Measurements from ENCODE around the gene COL21A1. TPM values are rescaled to one million over a fixed set of nuclear protein-coding genes. Genes with fewer than 3 reads are reported as not detected.

COL21A1 gene
- total and polyA plus RNA-seq, 2 of the 4 experiments (the other 2 are of a cell fraction), result 0.05 TPM; not detected in 1

DNA sequence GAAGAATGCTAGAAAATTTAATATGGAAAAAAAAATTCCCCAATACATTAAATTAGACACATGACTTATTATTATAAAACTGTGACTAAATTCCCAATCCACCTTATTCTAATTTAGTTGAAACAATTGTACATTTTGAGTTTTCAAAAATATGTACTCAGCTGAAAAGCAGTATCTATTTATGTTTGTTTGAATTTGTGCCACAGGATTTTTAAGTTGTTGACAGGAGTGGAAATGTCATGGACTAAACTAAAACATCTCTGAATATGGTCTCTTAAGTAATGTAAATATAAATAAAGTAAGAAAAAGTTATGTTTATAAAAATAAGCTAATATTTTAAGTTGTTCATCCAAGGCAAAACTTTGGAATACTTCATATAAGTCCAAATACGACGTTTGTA lies 86.9 kb downstream of the COL21A1 start:
- no peaks in the 10 kb centered on the region for H4K20me1 ChIP-seq (ENCODE audit: insufficient read depth, low read length)
- H3K4me1 ChIP-seq (ENCODE audit: control insufficient read depth, insufficient read depth, low read length), result no peaks in the 10 kb centered on the region; the same call in 1 of the 2 replicates
- no peaks in the 10 kb centered on the region for H3K9me1 ChIP-seq (ENCODE audit: insufficient read depth, low read length)
- no TSS peak for BruUV-seq (replicated peaks)
- DNase-seq (no peak), ATAC-seq (ENCODE audit: low read depth) (no peak)
- no peak overlapping the region for H3K27ac ChIP-seq (ENCODE audit: insufficient read depth, low read length)
- H2AK9ac ChIP-seq (replicated peaks; ENCODE audit: low read depth, low read length, poor library complexity), result no peak overlapping the region
- H3K4me3 ChIP-seq (ENCODE audit: insufficient read depth, low read depth, low read length), result no peak overlapping the region
- no peak overlapping the region for H3K23ac ChIP-seq (ENCODE audit: low read depth, low read length)
- H3K56ac ChIP-seq (ENCODE audit: extremely low read depth, insufficient read depth, low read length), result no peak overlapping the region
- WGBS, 2 experiments (ENCODE audit: extremely low coverage in 2 of 2, insufficient read length in 1 of 2), result no CpG with 5 or more reads among the region's 2 CpGs
- no peaks in the 10 kb centered on the region for H3K9me3 ChIP-seq (ENCODE audit: control insufficient read depth, insufficient read depth, low read length)
- H3K18ac ChIP-seq (ENCODE audit: low read depth, low read length), result no peak overlapping the region
- intact Hi-C loops (cut with micrococcal nuclease), result no loop called here
- no peak overlapping the region for H4K8ac ChIP-seq (ENCODE audit: low read depth in 2 of 2, low read length in 2 of 2)
- H3K9ac ChIP-seq (ENCODE audit: low read depth, low read length), result no peak overlapping the region
- no peak overlapping the region for H4K5ac ChIP-seq (ENCODE audit: low read depth, low read length)
- in situ Hi-C loops (cut with MboI; ENCODE audit: low sequenced_read_pairs), result no loop called here
- no peak overlapping the region for H4K91ac ChIP-seq (ENCODE audit: insufficient read depth, low read depth, low read length)
- no peak overlapping the region for H2AK5ac ChIP-seq (ENCODE audit: low read depth, low read length)
- TF ChIP-seq RCOR1 (IDR thresholded peaks at IDR 0.05; ENCODE audit: insufficient replicate concordance, low read length) (no peak), MXI1 (IDR thresholded peaks at IDR 0.05; ENCODE audit: borderline replicate concordance, low read depth, low read length) (no peak), MAFK (IDR thresholded peaks at IDR 0.05; ENCODE audit: low read depth, low read length) (no peak), CHD1 (IDR thresholded peaks at IDR 0.05; ENCODE audit: low read depth, low read length) (no peak), RFX5 (IDR thresholded peaks at IDR 0.05; ENCODE audit: low read depth, low read length) (no peak), CTCF (conservative IDR thresholded peaks at IDR 0.05; ENCODE audit: low read depth, low read length) (no peak), RAD21 (IDR thresholded peaks at IDR 0.05; ENCODE audit: low read length) (no peak), MAZ (IDR thresholded peaks at IDR 0.05; ENCODE audit: borderline replicate concordance, low read depth, low read length) (no peak), CEBPB (IDR thresholded peaks at IDR 0.05; ENCODE audit: low read depth, low read length) (no peak), USF2 (IDR thresholded peaks at IDR 0.05; ENCODE audit: low read depth, low read length) (no peak), POLR2A (IDR thresholded peaks at IDR 0.05; ENCODE audit: low read depth, low read length) (no peak), BHLHE40 (IDR thresholded peaks at IDR 0.05; ENCODE audit: low read depth, low read length) (no peak), FOS (IDR thresholded peaks at IDR 0.05; ENCODE audit: low read depth, low read length) (no peak), SMC3 (IDR thresholded peaks at IDR 0.05; ENCODE audit: low read depth, low read length) (no peak), NFE2L2 (IDR thresholded peaks at IDR 0.05; ENCODE audit: low read depth, low read length) (no peak)
- TF ChIP-seq, protein P1, sequence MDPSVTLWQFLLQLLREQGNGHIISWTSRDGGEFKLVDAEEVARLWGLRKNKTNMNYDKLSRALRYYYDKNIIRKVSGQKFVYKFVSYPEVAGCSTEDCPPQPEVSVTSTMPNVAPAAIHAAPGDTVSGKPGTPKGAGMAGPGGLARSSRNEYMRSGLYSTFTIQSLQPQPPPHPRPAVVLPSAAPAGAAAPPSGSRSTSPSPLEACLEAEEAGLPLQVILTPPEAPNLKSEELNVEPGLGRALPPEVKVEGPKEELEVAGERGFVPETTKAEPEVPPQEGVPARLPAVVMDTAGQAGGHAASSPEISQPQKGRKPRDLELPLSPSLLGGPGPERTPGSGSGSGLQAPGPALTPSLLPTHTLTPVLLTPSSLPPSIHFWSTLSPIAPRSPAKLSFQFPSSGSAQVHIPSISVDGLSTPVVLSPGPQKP (IDR thresholded peaks at IDR 0.05; ENCODE audit: borderline replicate concordance, low read depth, low read length), result no peak
- no peaks in the 10 kb centered on the region for H3K27me3 ChIP-seq (ENCODE audit: control insufficient read depth, insufficient read depth, low read length)
- ChIA-PET CTCF (no interaction called here), POLR2A (ENCODE audit: unreplicated experiment) (no interaction called here)
- no peaks in the 10 kb centered on the region for H3K36me3 ChIP-seq (ENCODE audit: control insufficient read depth, insufficient read depth, low read length)
- no peak overlapping the region for H2BK120ac ChIP-seq (ENCODE audit: low read depth, low read length)
- H3K4ac ChIP-seq (ENCODE audit: low read depth, low read length), result no peak overlapping the region
- H2BK15ac ChIP-seq (ENCODE audit: low read depth, low read length), result no peak overlapping the region
- no peak overlapping the region for H3K14ac ChIP-seq (replicated peaks; ENCODE audit: low read depth, low read length)
- H3K79me1 ChIP-seq (ENCODE audit: low read depth in 1 of 2, low read length in 2 of 2), result no peaks in the 10 kb centered on the region
- dilution Hi-C loops (cut with HindIII; ENCODE audit: low sequenced_read_pairs, unreplicated experiment), result no loop called here
- no peak overlapping the region for H2AFZ ChIP-seq (replicated peaks; ENCODE audit: low read length, poor library complexity)
- no peak overlapping the region for H2BK20ac ChIP-seq (ENCODE audit: low read depth, low read length)
- H2BK5ac ChIP-seq (ENCODE audit: low read depth, low read length, poor library complexity, severe bottlenecking), result no peak overlapping the region
- H3K4me2 ChIP-seq (ENCODE audit: low read depth, low read length), result no peak overlapping the region

Measured in IMR-90 (cell line).